Nephron (organoid): ENCODE results near the gene PSMD2.
A peak's percentile ranks its signal among the peaks of the same experiment; 100 is the strongest.

Experiments used
- H3K27ac Mint-ChIP-seq, 3 experiments: 2 replicates each; pipeline ENCODE4 v1.8.0; 2020; ENCODE audit warnings: mixed read lengths in 3 of 3, mild to moderate bottlenecking in 2 of 3, moderate library complexity in 1 of 3
- H3K27me3 Mint-ChIP-seq: 2 replicates; pipeline ENCODE4 v1.8.0; 2021; ENCODE audit warnings: low read depth, mild to moderate bottlenecking, moderate library complexity, mixed read lengths
- H3K36me3 Mint-ChIP-seq: 2 replicates; pipeline ENCODE4 v1.8.0; 2020; ENCODE audit warnings: low read depth, mixed read lengths
- H3K4me1 Mint-ChIP-seq: 2 replicates; pipeline ENCODE4 v1.8.0; 2020; ENCODE audit warnings: mixed read lengths
- H3K4me3 Mint-ChIP-seq, 3 experiments: 2 replicates each; pipeline ENCODE4 v1.8.0; 2020; ENCODE audit warnings: mild to moderate bottlenecking in 3 of 3, mixed read lengths in 3 of 3, moderate library complexity in 2 of 3
- H3K9me3 Mint-ChIP-seq: 2 replicates; pipeline ENCODE4 v1.8.0; 2020; ENCODE audit warnings: mixed read lengths
- TF ChIP-seq, protein P1 (sequence below), 3 experiments: fragments of 200-600 bp; sonication (generic); IDR thresholded peaks; one replicate each; pipeline ENCODE4 v1.5.0; 2021; ENCODE audit warnings: antibody characterized with exemption in 3 of 3; ENCODE audit not compliant: unreplicated experiment in 3 of 3

PSMD2 gene

DNA sequence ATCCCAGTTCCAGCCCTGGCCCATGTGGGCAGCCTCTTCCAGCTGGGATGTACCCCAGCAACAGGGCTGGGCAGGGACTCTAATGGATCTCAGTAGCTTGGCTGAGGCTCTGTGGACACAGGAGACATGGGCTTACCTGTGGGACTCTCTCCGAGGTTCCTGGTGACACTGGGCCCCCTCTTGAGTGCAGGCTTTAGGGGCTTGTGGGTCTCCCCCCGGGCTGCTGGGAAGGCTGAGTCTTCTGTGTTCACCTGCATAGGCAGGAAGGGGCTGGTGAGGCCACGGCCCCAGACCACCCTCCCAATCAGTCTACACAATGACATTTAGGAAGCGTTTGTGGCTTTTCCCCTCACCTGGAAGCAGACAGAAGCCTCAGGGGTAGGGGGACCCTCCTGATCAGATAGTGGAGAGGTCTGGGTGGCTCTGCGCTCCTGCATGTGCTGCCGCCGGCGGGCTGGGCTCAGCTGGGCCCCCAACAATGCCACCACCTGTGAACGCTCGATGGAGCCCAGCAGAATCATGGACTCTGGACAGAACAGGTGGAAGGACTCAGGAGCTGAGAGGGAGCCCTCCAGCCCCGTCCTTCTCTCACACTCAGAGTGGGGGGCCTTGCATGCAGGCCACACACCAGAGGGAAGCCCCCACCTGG is 54.0 kb downstream of the PSMD2 start:
- H3K4me3 Mint-ChIP-seq, result no peak overlapping the region
- H3K27me3 Mint-ChIP-seq, result no peaks in the 10 kb centered on the region
- no peaks in the 10 kb centered on the region for H3K9me3 Mint-ChIP-seq
- peaks cover 34% of the 10 kb centered on the region for H3K4me1 Mint-ChIP-seq
- peak overlapping the region in 1 of 3 experiments; percentile 92 for H3K27ac Mint-ChIP-seq
- TF ChIP-seq, protein P1, sequence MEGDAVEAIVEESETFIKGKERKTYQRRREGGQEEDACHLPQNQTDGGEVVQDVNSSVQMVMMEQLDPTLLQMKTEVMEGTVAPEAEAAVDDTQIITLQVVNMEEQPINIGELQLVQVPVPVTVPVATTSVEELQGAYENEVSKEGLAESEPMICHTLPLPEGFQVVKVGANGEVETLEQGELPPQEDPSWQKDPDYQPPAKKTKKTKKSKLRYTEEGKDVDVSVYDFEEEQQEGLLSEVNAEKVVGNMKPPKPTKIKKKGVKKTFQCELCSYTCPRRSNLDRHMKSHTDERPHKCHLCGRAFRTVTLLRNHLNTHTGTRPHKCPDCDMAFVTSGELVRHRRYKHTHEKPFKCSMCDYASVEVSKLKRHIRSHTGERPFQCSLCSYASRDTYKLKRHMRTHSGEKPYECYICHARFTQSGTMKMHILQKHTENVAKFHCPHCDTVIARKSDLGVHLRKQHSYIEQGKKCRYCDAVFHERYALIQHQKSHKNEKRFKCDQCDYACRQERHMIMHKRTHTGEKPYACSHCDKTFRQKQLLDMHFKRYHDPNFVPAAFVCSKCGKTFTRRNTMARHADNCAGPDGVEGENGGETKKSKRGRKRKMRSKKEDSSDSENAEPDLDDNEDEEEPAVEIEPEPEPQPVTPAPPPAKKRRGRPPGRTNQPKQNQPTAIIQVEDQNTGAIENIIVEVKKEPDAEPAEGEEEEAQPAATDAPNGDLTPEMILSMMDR (IDR thresholded peaks at IDR 0.05; ENCODE audit: unreplicated experiment in 3 of 3), result no peak
- peaks cover 25% of the 10 kb centered on the region for H3K36me3 Mint-ChIP-seq

DNA sequence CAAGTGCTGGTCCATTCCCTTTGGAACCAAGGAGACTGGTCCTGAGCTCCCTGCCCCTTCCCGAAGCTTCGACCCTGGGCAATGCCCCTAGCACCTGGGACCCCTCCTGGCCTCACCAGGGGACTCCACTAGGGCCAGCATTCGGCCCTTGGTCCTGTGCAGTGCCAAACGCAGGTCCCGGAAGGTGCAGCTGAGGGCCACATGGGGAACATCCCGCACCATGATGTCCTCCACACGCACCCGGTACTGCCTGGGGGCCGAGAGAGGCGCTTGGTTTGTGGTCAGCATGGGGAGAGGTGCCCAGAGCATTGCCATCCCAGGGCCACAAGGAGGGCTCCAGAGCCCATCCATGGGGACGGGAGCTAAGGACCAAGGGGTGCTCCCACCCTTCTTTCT is 54.5 kb downstream of the PSMD2 start:
- no peak overlapping the region for H3K27ac Mint-ChIP-seq
- H3K9me3 Mint-ChIP-seq, result no peaks in the 10 kb centered on the region
- no peaks in the 10 kb centered on the region for H3K27me3 Mint-ChIP-seq
- TF ChIP-seq, protein P1 (IDR thresholded peaks at IDR 0.05; ENCODE audit: unreplicated experiment in 3 of 3), result no peak
- no peak overlapping the region for H3K4me3 Mint-ChIP-seq
- peaks cover 25% of the 10 kb centered on the region for H3K36me3 Mint-ChIP-seq
- H3K4me1 Mint-ChIP-seq, result peaks cover 31% of the 10 kb centered on the region

- Mint-ChIP-seq H3K4me1 (peaks cover 26% of the 10 kb centered on the region), H3K9me3 (no peaks in the 10 kb centered on the region), H3K36me3 (peaks cover 25% of the 10 kb centered on the region), H3K27me3 (no peaks in the 10 kb centered on the region), H3K4me3 (no peak overlapping the region), H3K27ac (no peak overlapping the region)
- TF ChIP-seq, protein P1 (IDR thresholded peaks at IDR 0.05; ENCODE audit: unreplicated experiment in 3 of 3), result peak; percentile 54 to 61 (median 58)
These were observed 55.2 kb downstream of the PSMD2 start for GRCh38 chr3:184354121-184354728.

- H3K36me3 Mint-ChIP-seq, result peaks cover 25% of the 10 kb centered on the region
- H3K4me3 Mint-ChIP-seq, result no peak overlapping the region
- no peaks in the 10 kb centered on the region for H3K9me3 Mint-ChIP-seq
- no peaks in the 10 kb centered on the region for H3K27me3 Mint-ChIP-seq
- H3K4me1 Mint-ChIP-seq, result peaks cover 25% of the 10 kb centered on the region
- no peak overlapping the region for H3K27ac Mint-ChIP-seq
- TF ChIP-seq, protein P1 (IDR thresholded peaks at IDR 0.05; ENCODE audit: unreplicated experiment in 3 of 3), result no peak
These were observed 55.7 kb downstream of the PSMD2 start for GRCh38 chr3:184354754-184355153.

DNA sequence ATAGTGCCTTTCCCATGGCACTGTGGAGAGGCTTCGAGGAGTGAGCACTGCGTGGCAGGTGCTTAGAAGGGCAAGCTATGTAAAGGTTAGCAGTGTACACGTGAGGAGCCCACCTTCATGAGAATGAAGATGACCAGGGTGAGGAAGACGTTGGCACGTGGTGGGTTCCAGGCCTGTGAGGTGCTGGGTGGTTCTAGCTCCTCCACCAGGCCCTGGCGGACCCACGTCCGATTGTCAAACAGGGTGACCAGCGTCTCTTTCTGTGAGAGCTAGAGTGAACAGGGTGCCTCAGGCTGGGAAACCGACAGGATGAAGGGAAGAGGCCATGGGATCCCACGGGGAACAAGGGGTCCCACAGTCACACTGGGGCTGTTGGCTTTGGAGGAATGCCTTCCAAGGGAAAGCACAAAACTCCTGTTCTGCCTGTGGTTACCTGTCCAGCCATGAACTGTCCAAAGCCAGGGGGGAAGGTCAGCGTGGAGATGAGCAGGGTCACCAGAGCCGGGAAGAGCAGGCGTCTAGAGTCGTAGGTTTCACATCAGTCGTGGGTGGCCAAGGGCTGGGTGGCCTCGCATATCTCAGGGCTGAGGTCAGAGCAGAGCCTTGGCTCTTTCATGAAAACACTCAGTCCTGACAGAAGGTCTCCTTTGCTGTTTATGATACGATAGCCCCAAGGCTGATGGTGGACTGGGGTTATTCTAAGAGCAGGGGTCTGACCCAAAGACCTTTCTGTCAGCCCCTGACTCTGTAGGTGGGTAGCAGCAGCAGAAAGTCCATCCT is 56.4 kb downstream of the PSMD2 start:
- Mint-ChIP-seq H3K27me3 (no peaks in the 10 kb centered on the region), H3K9me3 (no peaks in the 10 kb centered on the region), H3K4me1 (peaks cover 28% of the 10 kb centered on the region), H3K4me3 (peak overlapping the region in 1 of 3 experiments; percentile 11), H3K27ac (no peak overlapping the region), H3K36me3 (peaks cover 25% of the 10 kb centered on the region)
- TF ChIP-seq, protein P1 (IDR thresholded peaks at IDR 0.05; ENCODE audit: unreplicated experiment in 3 of 3), result no peak
